GM19324 (cell line): ENCODE measurements around the gene PPT2.

Experiments used
- ATAC-seq: cut with Tn5 transposase; IDR thresholded peaks from one replicate; pipeline ENCODE4 v1.9.1; 2021; ENCODE audit warnings: mild to moderate bottlenecking, moderate library complexity; ENCODE audit not compliant: unreplicated experiment, low FRiP score

Gene PPT2, protein sequence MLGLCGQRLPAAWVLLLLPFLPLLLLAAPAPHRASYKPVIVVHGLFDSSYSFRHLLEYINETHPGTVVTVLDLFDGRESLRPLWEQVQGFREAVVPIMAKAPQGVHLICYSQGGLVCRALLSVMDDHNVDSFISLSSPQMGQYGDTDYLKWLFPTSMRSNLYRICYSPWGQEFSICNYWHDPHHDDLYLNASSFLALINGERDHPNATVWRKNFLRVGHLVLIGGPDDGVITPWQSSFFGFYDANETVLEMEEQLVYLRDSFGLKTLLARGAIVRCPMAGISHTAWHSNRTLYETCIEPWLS

DNA sequence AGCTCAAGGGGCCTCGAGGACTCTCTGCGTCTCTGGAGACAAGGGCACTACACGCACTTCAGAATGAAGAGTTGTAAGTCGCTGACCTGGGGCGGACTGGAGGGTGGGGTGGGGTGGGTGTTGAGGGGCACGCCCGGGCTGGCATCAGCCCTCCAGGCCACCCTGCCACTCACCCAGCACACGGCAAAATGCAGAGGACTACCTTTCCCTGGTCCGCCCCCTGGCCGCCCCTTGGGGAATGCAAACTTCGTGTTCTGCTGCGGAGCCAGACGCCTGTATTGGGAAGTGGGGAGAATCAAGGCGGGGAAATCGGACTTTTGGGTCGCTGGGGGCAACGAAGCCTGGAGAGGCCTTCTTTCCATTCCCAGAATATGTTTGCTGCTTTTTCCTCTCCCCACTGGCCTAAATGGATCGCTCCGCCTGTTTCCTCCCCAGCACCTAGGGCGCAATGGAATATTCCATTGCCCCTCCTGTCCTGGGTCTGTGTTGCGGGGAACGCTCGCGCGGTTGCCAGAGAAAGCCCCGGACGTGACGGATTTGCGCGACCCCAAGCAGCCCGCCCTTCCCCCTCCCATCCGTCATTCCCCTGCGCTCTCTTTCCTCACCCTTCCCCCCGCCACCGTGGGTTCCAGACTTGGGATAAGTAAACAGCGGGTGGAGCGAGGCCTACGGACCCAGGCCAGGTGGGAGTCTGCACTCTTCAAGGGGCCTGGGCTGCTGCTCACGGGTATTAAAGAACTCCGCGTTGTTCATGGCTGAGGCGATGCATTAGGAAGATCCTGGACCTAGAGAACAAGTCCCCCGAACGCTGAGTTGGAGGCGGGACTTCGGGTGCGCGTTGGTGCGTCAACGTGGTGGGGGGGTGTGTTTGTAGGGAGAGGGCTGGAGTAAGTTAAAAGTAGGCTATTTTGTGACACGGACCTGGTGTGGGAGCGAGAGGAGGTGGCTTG lies at the start of gene PPT2:
PPT2 (plus strand) TSS at position 578 of the 950 bp plus-strand sequence. CDS start 454 bp downstream, outside the sequence.
- ATAC-seq, result peak; percentile 13

DNA sequence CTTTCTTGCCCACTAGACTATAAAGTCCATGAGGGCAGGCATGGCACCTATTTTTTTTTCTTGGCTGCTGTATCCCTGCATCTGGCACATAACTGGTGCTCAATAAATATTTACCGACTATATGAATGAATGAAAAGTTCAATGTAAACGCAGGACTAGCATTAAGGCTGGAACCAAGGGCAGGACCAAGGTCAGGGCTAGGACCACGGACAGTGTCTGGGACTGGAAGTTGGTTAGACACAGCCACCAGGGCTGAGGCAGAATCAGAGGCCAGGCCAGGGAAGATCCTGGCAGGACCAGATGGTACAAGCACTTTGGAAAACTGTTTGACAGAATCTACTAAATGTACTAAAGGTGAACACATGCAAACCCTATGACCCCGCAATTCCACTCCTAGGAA lies 48.5 kb upstream of the PPT2 start:
- no peak for ATAC-seq

DNA sequence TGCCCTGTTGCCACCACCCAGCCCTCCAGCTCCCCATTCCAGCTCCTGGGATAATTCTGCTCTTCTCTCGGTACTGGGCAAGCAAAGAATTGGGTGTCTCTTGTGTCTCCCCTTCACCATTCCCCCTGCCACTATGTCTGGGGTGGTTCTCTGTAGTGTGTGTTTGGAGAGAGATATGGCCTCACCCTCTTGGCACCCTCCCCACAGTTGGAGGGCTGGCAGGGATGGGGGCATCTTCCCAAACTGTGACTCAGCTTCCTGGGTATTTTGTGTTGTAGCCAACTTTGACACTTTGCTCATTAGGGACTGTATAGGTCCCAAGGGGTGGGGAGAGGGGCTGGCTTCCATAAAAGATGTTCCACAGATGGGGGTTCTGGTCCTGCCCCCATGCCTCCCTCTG lies 46.5 kb upstream of the PPT2 start:
- no peak for ATAC-seq

DNA sequence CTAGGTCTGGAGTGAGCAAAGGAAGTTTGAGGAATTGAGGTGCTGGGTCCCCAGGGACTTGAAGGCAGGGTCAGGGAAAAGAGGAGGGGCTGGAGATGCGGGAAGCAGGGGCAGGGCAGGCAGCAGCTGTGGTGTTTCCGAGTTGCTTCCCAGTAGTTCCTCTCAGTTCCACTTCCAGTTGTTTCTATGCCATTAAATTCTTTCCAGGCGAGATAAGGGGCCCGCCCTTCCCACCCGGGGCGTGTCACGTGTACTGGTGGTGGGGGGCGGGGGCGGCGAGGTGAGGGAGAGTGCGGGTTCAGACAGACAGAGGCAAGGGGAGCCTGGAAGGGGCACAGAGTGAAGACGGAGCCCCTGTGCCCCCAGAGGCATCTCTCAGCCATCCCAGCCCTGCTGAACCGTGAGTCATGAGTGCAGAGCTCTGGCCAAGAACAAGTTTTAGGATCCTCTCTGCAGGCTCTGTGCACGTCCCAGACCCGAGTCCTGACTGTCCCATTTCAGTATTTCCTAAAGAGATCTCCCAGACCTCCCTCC lies 45.8 kb upstream of the PPT2 start:
- ATAC-seq, result no peak

DNA sequence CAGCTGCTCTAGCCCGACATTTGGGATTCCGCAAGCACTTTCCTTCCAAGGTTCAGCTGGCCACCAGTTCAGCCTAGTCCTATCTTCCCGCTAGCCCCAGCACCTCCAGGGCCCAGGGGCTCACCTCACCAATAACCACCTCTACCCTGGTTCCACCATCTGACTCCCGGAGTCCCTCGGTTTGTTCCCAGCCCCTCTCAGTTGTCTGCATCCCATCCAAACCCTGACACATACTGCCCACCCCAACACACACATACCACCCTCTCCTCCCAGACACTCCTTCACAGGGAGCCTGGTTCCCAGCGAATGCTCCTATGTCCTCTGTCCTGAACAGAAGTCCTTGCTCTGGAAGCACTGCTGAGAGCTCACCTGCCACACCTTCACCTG lies 45.2 kb upstream of the PPT2 start:
- ATAC-seq, result no peak

DNA sequence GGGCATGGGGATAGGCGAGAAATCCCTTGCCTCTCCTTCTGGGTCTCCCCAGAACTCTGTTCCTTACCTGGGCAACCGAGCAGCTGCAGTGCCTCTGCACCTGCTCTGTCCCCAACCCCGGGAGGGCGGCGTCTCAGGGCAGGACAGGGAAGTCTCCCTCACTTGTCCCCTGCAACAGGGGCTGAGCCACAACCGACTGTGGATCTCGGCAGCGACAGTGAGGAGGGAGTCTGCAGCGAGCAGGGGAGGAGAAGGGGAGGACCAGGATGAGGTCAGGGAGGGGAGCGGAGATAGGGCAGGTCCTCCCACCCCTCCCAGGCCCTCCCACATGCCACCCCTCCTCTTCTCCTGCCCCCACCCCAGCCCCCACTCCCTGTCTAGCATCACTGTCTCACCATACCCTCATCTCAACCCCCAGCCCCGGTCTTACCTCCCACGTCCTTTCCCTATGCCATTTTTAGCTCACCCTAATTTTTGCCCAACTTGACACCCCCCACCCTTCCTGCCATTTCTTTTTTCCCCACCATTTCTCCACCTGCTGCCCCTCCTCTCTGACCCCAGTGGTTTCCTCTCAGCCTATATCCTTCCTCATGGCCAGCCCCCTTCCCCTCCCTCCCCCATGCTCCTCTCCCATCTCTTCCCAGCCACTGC lies 44.7 kb upstream of the PPT2 start, which contains the start of gene TNXB:
TNXB (minus strand) TSS at position 225 of the 651 bp plus-strand sequence. CDS start 11,140 bp downstream, outside the sequence.
- ATAC-seq, result no peak

DNA sequence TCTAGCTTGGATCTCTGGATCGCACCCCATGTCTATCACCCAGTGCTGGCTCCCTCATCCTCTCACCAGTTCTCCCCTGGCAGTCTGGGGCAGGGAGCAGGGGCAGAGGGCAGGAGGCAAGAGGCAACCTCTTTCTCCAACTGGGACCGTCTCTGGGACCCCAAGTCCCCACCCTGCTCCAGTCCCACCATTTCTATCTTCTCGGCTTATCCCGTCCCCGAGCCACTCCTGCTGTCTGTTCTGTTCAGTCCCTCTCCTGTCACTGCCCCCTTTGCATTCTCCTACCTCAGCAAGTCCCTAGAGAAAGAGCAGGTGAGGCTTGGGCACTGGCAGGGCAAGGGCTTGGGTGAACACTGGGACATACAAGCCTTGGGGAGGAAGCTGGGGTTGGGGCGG lies 44.2 kb upstream of the PPT2 start:
- ATAC-seq, result no peak

DNA sequence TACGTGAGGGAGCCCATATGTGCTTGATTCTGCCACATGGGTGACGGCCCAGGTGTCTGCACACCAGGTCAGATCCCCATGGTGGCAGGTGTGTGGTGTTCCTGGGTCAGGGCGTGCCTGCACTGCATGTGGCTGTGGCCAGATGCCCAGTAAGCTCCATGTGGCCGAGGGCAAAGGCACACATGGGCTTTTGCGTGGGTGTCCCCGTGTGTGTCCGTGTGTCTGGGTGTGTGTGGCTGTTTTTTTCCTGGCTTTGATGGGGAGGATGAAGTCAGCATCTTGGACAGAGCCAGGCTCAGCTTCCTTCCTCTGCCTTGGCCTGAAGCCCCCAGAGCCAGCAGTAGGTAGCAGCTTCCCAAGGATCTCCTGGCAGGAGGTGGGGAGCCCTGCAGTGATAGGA lies 43.3 kb upstream of the PPT2 start:
- ATAC-seq, result no peak

DNA sequence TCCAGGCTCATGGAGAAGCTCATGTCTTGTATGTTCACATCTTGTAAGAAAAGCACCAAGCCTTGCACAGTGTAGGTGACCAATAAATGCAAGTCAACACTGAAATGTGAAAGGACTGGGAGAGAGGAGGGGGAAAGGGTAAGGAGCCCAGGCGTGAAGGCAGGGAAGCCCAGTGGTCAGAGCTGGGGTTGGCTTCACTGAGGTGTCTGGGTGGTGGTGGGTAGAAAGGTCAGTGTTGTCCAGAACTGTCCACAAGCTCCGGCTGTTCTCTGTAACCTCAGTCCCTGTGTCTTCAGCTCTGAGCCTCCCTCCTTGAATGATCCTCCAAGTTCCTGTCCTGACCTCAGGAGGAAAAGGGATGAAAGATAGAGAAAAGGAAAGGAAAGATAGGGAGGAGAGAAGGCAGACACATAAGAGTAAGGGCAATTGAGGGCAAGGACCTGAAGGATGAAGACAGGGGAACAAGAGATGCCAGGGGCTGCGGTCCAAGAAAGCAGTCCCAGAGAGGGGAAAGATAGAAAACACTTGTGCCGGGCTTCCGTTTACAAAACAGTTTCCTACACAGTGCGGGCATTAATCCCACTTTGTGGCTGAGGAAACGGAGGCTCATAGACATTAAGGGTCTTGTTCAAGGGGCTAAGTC lies 42.4 kb upstream of the PPT2 start:
- ATAC-seq, result no peak

DNA sequence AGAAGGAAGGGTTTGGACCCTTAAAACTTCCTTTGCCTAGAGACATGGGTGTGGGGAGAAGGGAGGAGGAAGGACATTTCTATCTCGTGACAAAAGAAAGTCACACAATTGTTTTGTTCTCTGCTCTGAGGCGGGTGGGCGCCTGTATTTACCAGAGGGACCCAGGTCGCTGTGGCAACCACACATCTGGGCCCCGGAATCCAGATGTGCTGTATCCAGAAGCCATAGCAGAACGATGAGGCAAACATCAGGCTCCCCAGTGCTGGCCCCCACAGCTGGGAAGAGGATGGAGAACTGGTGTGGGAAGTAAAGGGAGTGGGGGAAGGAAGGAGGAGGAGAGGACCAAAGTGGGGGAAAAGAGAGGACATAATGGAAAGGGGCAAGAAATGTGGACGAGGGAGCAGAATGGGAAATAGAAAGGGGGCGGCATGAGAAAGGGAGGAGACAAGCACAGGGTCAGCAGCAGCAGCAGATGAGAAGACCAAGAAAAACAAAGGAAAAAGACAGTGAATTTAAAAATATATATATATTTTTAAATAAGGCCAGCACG lies 41.4 kb upstream of the PPT2 start:
- no peak for ATAC-seq

DNA sequence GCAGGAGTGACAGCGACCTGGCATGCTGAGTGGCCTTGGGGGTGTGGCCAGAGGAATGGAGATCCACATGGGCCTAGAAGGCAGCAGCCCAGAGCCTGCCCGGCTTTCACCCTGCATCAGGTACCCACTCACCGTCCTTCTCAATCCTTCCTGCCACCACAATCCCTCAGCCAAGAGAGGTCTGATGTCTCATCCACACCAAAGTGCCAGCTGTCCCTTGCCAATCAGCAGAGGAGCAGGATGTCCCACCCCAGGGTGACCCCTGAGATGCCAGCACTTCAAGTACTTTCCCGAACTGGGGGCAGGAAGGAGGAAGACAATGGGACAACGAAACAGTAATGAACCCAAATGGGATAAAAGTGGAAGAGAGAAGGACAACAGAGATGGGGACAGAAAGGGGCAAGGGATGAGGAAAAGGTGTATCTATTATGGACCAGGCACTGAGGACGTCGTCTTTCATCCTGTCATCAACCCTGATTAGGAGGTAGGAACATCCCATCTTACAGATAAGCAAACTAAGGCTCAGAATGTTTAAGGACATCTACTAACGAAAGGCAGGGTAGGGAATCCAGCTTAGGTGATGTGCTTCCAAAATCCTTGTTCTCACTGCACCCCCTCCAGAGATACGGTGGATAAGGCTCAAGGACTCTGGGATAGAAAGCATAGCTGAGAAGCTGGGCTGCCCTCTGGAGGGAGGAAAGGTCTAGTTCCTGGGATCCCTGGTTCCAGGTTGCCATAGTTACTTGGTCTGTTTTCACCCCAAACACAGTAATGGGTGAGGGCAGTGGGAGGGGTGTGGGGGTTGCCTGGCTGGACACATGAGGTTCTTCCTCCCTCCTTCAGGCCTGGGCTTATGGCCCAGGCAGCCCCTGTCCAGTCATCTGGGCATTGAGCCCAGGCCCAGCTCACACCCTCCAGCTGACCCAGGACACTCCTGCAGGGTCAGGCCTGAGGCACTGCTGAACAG lies 40.3 kb upstream of the PPT2 start:
- no peak for ATAC-seq

DNA sequence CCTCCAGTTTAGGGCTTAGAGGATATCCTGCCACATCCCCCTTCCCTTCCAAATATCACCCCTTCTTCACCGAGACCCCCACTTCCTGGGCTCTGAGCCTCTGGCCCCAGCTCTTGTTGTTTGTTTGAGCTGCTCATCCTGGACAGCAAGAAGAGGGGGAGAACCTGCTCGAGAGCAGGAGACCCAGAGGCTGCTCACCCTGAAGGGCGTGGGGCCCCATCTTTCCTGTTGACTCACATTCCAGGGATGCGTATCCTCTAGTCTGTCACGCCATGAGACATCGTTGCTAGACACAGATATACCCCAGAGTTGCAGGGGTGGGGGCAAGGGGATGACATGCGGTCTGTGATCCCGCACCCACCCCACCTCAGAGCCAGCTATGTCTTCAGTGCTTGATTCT lies 39.1 kb upstream of the PPT2 start:
- no peak for ATAC-seq

DNA sequence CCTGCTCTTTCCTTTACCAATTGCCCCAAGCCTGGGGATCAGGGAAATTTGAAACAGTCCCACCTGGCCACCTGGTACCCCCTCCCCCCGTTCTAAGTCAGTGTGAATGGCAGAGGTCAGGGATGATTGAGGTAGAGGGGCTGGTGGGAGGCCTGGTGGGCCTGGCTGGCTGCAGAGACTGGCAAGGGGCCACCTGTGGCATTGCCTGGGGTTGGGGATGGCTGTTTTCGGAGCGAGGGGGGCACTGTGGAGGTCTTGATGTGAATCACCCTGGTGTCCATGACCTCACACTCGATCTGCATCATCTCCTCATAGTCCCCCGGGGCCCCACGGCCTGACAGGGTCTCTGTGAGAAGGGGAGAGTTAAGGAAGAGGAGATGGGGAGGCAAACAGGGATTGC lies 38.3 kb upstream of the PPT2 start:
- no peak for ATAC-seq

DNA sequence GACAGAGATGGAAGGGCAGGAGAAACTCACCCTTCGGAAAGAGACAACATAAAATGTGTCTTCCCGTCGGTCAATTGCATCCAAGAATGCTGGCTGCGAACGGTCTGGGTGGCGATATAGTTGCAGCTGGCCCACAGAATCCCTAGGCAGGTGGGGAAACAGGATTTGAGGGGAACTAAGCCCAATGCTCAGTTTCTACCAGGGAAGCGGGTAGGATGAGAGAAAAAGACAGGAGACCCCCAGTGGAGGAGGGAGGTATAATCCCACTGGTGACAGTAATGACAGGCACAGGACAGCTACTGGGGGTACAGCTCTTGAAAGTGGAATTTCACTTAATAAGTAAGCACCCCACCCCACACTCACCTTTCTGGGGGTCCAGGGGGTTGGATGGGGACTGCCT lies 37.3 kb upstream of the PPT2 start:
- no peak for ATAC-seq

DNA sequence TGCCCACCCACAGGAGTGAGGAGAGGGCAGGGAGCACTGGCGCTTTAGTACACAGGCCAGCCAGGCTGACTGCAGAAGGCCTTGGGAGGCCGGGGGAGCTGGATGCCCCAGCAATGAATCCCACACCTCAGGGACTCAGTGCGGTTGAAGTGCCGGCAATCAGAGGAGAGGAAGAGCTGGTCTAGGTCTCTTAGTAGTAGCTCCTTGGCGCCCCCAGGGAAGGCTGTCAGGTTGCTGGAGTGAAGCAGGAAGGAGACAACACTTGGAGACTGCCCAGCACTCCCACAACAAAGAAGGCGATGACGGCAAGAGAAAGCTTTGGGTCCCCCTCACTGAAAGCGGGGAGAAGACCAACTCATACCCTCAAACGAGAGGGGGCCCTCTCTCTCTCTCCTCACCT lies 36.5 kb upstream of the PPT2 start:
- no peak for ATAC-seq

DNA sequence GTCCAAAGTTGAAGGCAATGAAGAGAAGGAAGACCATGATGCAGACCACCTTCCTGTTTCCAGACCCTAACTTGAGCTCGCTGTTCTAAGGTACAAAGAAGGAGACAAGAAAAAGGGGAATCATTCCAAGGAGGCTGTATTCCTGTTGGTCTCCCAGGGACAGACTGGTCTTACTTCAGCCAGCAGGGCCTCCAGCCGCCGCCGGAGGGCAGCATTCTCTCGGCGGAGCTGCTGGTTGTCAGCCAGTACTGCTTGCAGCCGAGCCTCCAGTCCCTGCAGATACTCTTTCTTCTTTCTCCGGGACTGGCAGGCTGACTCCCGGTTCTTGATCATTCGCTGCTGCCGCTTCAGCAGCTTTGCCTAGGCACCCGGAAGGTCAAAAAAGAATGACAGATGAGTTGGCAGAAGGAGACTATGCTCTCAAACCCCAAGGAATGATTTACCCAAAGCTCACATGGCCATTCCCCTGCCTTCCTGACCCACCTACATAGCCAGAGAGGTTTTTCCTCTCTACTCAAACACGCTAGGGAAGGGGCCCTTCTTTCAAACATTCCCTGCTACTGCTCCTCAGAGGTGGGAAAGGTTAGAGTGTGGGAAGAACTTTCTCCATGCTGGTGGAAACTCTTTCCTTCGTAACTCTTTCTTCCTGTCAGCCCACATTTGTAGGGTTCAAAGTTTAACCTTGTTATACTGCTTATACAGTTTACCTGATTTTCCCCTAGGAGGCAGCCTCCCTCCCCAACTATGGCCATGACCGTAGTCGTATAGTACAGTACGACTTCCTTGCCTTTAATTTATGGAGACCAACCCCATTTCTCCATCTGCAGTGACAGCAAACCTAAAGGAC lies 34.9 kb upstream of the PPT2 start:
- no peak for ATAC-seq

DNA sequence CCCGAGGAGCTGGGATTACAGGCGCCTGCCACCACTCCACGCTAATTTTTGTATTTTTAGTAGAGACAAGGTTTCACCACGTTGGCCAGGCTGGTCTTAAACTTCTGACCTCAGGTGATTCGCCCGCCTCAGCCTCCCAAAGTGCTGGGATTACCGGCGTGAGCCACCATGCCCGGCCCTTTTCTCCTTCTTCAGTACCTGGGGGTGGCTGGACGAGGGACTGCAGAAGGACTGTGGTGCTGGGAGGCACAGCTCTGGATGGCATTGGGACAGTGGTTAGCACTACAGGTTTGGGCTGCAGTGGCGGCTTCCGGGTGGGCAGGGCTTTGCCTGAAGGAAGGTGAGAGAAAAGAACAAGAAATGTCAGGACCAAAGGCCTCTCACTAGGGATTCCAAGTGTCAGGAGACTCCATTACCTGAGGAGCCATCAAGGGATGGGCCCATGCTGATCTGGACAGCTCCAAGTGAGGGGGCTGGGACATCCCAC lies 33.3 kb upstream of the PPT2 start:
- no peak for ATAC-seq

DNA sequence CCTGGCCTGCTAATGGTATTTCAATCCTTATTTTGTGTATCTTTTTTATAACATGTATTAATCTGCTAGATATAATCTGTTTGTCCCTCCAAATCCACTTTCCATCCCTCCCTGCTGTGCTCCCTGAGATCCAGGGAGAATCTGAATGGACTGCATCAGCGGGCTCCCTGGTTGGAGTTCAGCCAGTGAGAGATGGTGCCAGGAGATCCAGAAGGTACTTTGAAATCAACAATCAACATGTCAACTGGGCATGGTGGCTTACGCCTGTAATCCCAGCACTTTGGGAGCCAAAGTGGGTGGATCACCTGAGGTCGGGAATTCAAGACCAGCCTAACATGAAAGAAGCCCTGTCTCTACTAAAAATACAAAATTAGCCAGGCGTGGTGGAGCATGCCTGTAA lies 30.3 kb upstream of the PPT2 start:
- no peak for ATAC-seq
